ENCODE results near the gene AQP6.

DNA sequence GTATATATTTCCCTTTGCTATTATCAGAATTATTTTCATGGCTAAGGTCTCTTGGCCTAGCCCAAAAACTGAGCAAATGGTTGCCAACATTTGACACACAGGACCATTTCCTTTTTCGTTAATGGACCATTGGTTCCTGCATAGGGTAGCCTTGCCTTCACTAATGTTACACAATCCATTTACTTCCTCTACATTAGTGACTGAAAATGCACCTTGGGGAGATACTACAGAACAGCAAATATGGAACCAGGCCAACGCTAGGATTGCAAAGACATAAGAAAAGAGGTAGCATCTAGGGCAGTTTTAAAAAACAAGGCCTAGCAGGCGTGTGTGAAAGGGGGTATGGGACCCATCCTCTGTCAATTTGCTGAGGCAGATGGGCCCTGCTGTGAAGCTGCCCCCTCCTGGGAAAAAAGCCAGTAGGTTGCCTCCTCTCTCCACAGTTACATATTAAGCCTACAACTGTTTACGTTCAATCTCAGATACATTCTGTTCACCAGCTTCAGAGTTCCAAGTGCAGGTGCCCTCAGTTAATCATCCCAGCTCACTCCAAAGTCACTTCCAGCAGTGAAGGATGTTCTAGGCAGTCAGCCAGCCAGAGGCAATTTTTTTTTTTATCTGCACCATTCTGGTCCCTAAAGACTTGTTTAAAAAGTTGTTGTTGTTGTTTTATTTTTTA, 15.0 kb downstream of the AQP6 start:
- TF ChIP-seq, protein P1, sequence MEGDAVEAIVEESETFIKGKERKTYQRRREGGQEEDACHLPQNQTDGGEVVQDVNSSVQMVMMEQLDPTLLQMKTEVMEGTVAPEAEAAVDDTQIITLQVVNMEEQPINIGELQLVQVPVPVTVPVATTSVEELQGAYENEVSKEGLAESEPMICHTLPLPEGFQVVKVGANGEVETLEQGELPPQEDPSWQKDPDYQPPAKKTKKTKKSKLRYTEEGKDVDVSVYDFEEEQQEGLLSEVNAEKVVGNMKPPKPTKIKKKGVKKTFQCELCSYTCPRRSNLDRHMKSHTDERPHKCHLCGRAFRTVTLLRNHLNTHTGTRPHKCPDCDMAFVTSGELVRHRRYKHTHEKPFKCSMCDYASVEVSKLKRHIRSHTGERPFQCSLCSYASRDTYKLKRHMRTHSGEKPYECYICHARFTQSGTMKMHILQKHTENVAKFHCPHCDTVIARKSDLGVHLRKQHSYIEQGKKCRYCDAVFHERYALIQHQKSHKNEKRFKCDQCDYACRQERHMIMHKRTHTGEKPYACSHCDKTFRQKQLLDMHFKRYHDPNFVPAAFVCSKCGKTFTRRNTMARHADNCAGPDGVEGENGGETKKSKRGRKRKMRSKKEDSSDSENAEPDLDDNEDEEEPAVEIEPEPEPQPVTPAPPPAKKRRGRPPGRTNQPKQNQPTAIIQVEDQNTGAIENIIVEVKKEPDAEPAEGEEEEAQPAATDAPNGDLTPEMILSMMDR (IDR thresholded peaks at IDR 0.05; ENCODE audit: low read length), result no peak
- no peak for TF ChIP-seq EZH2 (IDR thresholded peaks at IDR 0.05; ENCODE audit: borderline replicate concordance, low read length)

Measured in OCI-LY1 (cell line).